SK-N-SH treated with all-trans-retinoic acid at 6 μM for 48 hours (cell line): Measurements from ENCODE around the gene TSPAN15.

Experiments used
- ISL1 ChIP-seq: fragments of 250-450 bp; sonication (Bioruptor Pico); IDR thresholded peaks from 2 replicates; pipeline ENCODE4 v2.1.2; 2022; ENCODE audit warnings: mild to moderate bottlenecking, moderate library complexity
- PPARA ChIP-seq: fragments of 250-450 bp; sonication (Bioruptor Pico); IDR thresholded peaks from 2 replicates; pipeline ENCODE4 v1.5.0; 2020; ENCODE audit warnings: mild to moderate bottlenecking, borderline replicate concordance
- SNAI2 ChIP-seq: fragments of 250-450 bp; sonication (Bioruptor Pico); IDR thresholded peaks from 2 replicates; pipeline ENCODE4 v1.5.0; 2020; ENCODE audit warnings: mild to moderate bottlenecking, moderate library complexity
- ZNF565 ChIP-seq: fragments of 450-650 bp; formaldehyde crosslinking; conservative IDR thresholded peaks from 2 replicates; pipeline ENCODE4 v1.5.0; 2020; ENCODE audit warnings: low read depth, mild to moderate bottlenecking, moderate library complexity
- ZNF70 ChIP-seq: fragments of 450-650 bp; formaldehyde crosslinking; IDR thresholded peaks from 2 replicates; pipeline ENCODE4 v1.5.0; 2020; ENCODE audit warnings: mild to moderate bottlenecking, moderate library complexity
- TF ChIP-seq, protein P1 (sequence below): fragments of 250-450 bp; sonication (Bioruptor Pico); IDR thresholded peaks from 2 replicates; pipeline ENCODE4 v1.8.0; 2020; ENCODE audit warnings: mild to moderate bottlenecking, moderate library complexity, borderline replicate concordance

DNA sequence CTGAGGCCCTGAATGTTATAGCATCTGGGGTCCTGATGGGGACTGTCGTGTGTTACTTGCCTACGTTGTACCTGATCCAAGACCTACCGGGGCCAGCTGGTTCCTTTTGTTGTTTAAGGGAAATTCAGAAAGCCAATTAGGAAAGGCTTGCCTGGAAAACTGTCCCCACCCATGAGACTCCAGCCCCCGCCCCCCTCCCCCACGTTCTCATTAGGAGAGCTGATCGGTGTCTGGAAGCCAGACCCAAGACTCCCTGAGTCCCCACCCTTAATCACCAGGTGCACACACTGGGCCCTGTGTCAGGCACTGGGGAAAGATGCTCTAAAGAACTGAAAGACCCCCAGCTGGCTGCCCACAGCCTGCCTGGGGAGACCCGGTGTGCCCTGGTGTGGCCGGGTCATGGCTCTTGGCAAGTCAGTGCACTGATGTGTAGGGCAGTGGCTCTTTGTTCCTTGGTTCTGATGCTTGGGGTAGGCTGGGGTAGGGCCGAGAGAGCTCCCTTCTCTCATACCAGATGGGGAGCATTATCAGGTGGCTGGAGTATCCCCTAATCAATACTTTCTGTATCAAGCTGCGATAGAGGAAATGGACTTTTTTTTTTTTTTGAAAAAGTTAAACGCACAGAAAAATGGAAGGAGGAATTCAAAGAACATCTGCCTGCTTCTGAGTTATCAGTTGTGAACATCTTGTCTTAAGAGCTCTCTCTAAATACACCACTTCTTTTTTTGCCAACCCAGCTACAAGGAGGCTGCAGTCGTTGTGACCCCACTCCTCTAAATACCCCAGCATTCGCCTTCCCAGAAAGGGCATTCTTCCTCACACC, 16.9 kb downstream of the TSPAN15 start:
- TF ChIP-seq, protein P1, sequence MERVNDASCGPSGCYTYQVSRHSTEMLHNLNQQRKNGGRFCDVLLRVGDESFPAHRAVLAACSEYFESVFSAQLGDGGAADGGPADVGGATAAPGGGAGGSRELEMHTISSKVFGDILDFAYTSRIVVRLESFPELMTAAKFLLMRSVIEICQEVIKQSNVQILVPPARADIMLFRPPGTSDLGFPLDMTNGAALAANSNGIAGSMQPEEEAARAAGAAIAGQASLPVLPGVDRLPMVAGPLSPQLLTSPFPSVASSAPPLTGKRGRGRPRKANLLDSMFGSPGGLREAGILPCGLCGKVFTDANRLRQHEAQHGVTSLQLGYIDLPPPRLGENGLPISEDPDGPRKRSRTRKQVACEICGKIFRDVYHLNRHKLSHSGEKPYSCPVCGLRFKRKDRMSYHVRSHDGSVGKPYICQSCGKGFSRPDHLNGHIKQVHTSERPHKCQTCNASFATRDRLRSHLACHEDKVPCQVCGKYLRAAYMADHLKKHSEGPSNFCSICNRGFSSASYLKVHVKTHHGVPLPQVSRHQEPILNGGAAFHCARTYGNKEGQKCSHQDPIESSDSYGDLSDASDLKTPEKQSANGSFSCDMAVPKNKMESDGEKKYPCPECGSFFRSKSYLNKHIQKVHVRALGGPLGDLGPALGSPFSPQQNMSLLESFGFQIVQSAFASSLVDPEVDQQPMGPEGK (CRISPR knock-in tag) = no peak
- TF ChIP-seq ZNF70 (CRISPR knock-in tag) (no peak), SNAI2 (no peak), ISL1 (CRISPR knock-in tag) (no peak), ZNF565 (no peak), PPARA (CRISPR knock-in tag) (no peak)
